ENCODE data around the gene FRMD4B.

- no peak for TF ChIP-seq CTCF (IDR thresholded peaks at IDR 0.05; ENCODE audit: borderline replicate concordance, extremely low read depth, low read length, poor library complexity, severe bottlenecking)
- no peak for TF ChIP-seq EZH2 (IDR thresholded peaks at IDR 0.05; ENCODE audit: borderline replicate concordance, low read depth, low read length, severe bottlenecking)
These were observed 223.4 kb downstream of the FRMD4B start for GRCh38 chr3:69162308-69162980.

Measured in DND-41 (cell line).